Fibroblast of mammary gland (primary cell): Measurements from ENCODE around the gene RNF220.

ENCODE experiments used
- DNase-seq: peaks from one replicate; pipeline ENCODE4 v3.0.0-alpha.2; 2010; ENCODE audit warnings: low read depth
- H3K4me3 ChIP-seq: 2 replicates; pipeline ENCODE4 v1.5.1; 2011; ENCODE audit warnings: low read depth, mild to moderate bottlenecking, low read length, moderate library complexity; ENCODE audit not compliant: control insufficient read depth
- TF ChIP-seq, protein P1 (sequence below): conservative IDR thresholded peaks from 2 replicates; pipeline ENCODE4 v1.5.1; 2011; ENCODE audit warnings: low read depth, low read length, inconsistent platforms; ENCODE audit not compliant: control insufficient read depth, insufficient read depth

RNF220 gene

DNA sequence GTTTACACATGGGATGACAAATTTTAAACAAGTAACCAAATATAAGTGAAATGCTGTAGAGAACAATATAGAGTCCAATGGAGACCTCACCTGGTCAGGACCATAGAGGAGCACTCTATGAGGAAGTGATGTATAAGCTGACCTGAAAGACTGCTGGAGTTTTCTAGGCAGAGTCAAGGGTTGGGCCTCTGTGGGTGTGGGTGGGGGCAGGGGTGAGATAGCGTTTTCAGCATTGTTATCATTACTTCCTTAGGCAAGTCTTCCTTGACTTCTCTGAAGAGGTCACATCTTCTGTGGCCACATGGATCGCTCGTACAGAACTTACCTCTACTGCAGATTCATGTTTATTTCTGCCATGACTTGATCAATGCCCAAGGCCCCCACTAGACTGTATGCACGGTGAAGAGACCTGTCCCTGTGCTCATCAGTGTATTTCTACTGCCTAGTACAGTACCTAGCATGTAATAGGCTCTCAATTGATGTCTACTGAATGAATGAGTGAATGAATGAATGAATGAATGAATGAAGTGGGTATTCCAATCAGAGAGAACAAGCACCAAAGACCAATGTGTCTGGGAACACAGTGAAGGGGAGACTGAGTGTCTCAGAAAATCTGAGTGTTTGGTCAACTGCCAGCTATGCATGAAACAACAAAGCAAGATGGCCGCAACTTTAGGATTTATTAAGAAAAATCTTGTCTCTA, 116.5 kb downstream of the RNF220 start:
- no peak overlapping the region for H3K4me3 ChIP-seq
- TF ChIP-seq, protein P1, sequence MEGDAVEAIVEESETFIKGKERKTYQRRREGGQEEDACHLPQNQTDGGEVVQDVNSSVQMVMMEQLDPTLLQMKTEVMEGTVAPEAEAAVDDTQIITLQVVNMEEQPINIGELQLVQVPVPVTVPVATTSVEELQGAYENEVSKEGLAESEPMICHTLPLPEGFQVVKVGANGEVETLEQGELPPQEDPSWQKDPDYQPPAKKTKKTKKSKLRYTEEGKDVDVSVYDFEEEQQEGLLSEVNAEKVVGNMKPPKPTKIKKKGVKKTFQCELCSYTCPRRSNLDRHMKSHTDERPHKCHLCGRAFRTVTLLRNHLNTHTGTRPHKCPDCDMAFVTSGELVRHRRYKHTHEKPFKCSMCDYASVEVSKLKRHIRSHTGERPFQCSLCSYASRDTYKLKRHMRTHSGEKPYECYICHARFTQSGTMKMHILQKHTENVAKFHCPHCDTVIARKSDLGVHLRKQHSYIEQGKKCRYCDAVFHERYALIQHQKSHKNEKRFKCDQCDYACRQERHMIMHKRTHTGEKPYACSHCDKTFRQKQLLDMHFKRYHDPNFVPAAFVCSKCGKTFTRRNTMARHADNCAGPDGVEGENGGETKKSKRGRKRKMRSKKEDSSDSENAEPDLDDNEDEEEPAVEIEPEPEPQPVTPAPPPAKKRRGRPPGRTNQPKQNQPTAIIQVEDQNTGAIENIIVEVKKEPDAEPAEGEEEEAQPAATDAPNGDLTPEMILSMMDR = no peak
- DNase-seq = no peak

DNA sequence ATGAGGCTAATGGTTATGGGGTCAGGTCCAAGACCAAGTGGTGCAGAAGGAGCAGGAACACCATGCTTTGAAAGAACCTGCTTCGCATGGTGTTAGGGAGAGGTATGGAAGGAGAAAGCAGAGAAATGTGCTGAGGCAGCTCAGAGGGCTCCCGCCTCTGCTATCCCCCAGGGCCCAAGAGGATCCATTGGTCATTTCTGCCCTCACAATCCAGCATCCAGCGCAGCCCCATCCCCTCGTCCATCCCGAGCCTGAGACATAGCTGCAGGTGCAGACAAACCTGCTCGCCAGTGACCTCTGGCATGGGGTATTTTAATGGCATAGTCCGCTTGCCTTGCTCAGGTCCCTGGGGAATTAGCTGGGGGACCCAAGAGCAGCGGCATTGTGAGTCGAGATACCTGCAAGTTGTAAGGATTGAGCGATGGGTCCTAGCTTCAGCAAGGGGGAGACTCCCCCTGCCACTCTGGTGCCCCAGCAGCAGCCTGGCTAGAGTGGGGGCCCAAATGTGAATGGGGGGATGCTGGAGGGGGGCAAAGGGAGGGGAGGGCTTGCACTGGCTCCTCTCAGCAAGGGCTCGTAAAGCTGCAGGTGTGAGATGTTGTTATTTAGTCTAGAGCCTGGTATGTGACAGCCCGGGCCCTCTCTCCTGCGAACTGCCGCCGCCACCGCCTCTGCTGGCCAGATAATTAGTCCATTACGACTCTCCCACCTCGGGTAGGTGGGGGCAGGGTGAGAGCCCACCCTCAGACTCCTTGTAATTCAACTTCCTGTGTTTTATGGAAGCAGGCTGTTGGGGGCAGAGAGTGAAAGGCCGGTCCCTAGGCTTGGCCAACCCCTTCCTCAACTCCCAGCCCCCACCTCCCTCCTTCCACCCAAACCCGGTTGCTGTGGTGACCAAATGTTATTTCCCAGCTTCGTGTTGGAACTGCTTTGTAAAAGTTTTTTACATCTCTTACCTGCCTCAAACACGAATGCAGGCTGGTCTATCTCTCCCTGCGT, 118.8 kb downstream of the RNF220 start:
- H3K4me3 ChIP-seq = no peak overlapping the region
- DNase-seq = no peak
- TF ChIP-seq, protein P1 = no peak

DNA sequence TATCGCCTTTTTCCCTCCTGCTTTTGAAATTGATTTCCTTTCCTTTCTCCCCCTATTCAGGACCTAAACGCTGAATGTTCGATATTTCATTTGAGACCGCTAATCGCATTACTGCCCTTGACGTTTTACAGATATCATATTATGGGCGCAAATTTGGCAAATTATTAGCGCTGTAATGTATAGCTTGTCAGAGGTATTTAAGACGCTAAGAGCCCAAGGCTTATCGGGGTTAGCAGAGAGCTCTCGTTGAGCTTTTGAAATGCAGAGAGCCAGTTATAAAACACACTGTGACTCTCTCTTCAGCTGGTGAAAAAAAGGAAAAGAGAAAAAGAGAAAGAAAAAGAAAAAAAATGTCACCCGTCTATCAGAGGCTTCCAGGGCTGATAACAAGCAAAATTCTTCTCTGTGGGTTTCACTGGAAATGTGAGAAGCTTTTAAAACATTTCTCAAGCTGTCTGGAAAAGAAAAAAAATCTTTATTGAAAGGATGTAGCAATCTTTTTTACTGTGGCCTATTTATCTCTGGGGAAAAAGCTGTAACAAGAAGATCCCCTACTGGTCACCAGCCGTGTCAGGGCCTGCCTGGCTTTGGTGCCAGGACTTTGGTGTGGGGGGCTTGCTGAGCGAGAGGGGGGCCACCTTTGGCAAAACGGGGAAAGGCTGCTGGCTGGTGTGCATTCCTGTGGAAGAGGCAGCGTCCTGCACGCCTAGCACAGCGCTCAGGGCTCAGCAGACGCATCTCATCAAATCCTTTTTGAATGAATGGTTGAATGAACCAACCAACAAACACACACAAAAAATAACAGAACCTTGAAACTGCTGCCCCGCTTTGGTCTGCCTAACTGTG, 119.8 kb downstream of the RNF220 start:
- TF ChIP-seq, protein P1 = no peak
- DNase-seq = no peak
- H3K4me3 ChIP-seq = no peak overlapping the region

DNA sequence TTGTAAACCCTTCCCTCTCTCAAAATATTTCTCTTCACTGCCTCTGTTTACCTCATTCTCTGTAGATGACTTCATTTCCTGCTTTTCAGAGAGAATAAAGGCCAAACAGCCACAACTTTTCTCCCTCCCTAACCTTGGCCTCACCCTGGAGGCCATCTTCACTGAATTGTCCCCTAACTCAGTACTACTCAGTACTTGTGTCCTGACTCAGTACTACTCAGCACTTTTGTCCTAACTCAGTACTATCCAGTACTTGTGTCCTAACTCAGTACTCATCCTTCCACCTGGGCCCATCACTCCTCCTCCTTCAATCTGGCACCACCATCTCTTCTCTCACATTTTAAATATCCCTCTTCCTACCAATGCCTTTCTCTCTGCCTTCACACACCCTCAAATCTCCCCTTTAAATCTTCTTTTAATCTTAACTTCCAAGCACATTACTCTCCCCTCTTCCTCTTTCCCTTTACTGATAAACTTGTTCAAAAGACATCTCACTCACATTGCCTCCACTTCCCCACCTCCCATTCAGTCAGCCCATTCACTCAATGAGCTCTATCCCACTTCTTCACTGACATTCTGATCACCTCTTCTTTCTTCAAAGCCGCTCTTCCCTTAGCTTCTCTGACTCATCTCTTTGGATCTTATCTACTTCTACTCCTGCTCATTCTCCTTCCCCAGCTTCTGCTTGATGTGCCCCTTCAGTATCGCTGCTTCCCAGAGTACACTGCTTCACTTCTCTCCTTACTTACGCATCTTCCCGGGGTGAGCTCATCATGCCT, 121.4 kb downstream of the RNF220 start:
- no peak overlapping the region for H3K4me3 ChIP-seq
- DNase-seq = no peak

DNA sequence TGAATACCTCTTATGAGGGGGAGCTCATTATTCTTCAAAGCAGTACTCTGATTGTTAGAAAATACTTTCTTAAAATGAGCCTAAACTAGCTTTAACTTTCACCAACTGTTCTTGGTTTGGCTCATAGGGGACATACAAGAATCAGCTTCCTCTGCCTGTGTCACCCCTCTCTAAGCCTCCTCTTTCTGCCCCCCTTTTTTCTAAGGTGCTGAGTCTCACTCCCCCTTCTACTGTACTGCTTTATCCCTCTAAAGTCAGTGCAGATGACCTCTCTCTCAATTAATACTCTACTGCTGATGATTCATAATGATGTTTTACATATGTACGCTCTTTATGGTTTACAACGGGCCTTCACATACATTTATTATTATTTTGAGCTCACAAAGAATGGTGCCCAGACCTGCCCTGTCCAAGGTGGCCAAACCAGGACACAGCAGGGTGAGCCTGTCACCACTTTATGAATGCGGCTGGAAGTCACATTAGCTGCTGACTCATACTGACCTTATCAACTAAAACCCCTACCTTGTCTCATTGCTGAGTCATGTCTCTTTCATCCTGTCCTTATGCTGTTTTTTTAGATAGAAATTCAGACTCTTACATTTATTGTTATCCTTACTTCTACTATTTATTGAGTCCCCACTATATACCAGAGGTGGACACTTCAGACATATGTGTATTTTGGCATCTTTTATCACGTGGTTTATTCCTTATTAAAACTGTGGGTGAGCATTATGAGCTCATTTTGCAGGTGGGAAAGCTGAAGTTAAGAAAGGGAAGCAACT, 126.9 kb downstream of the RNF220 start:
- no peak overlapping the region for H3K4me3 ChIP-seq
- TF ChIP-seq, protein P1 = no peak
- peak; percentile 61 for DNase-seq

More for the DNA sequence above, 121.4 kb downstream of the RNF220 start:
- TF ChIP-seq, protein P1 = no peak
